ENCODE measurements around the gene ATP2A1.

DNA sequence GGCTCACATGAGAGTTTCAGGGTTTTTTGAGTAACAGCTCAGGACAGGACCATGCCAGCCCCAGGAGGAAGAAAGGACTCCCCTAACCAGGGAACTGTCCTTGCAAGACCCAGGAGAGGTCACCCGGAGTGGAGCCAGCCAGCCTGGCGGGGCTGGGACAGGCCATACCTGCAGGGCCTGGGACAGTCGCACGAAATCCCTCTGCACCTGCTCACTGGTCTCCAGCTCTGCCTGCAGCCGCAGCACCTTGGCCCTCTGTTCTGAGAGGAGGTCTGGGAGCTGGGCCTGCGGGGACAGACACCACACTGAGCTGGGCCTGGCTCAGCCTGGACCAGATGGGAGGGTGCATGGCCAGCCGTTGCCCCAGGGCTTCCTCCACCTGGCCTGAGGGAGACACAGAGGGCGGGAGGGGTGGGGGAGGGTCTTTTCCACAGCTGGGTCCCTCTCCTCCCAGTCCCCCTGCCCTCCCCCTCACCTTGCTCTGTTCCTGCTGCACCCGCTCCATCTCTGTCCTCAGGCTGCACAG is 27.0 kb downstream of the ATP2A1 start:
- TF ChIP-seq ZFX (IDR thresholded peaks at IDR 0.05; ENCODE audit: borderline replicate concordance) (no peak), CTCF (IDR thresholded peaks at IDR 0.05) (no peak)
